Cardiac muscle cell (in vitro differentiated cells and primary cell): Measurements from ENCODE around the gene CAPNS1. TPM values are rescaled to one million over a fixed set of nuclear protein-coding genes. Genes with fewer than 3 reads are reported as not detected.

Experiments used
- DNase-seq, 2 donors: peaks; one replicate each; pipeline versions ENCODE4 v3.0.0 to v3.0.0-alpha.2; 2010 to 2017; ENCODE audit warnings: low read depth in 1 of 2, low spot score in 1 of 2
- H3K27ac ChIP-seq: fragments of 200-600 bp; sonication (generic); 2 replicates; pipeline ENCODE4 v1.5.1; 2016
- H3K27me3 ChIP-seq: fragments of 200-600 bp; sonication (generic); 2 replicates; pipeline ENCODE4 v1.6.0; 2016; ENCODE audit warnings: control low read depth
- H3K36me3 ChIP-seq: fragments of 200-600 bp; sonication (generic); 2 replicates; pipeline ENCODE4 v1.5.1; 2016; ENCODE audit warnings: control low read depth
- H3K4me1 ChIP-seq: fragments of 200-600 bp; sonication (generic); 2 replicates; pipeline ENCODE4 v1.8.1; 2017; ENCODE audit warnings: low read depth, mild to moderate bottlenecking, mixed run types
- H3K4me3 ChIP-seq: fragments of 200-600 bp; sonication (generic); 2 replicates; pipeline ENCODE4 v1.5.1; 2016; ENCODE audit warnings: mild to moderate bottlenecking
- H3K9me3 ChIP-seq: fragments of 200-600 bp; sonication (generic); 2 replicates; pipeline ENCODE4 v1.5.1; 2017; ENCODE audit warnings: low read depth, mild to moderate bottlenecking, control low read depth
- polyA plus RNA-seq: library from polyadenylated mRNA; unstranded; fragments of >200 nt; fragmentation: Nextera tagmentation; extraction: Ambion mirVana; gene quantifications from 2 replicates; pipeline ENCODE4 v1.2.1, GENCODE V29; 2016
- total RNA-seq: library from RNA; depleted of rRNA; stranded (reverse); fragments of >200 nt; gene quantifications from 2 replicates; pipeline ENCODE4 v1.2.3, GENCODE V29; 2016
- TF ChIP-seq, protein P1 (sequence below): IDR thresholded peaks from 2 replicates; pipeline ENCODE4 v1.5.1; 2012; ENCODE audit warnings: low read depth, mild to moderate bottlenecking, low read length

The CAPNS1 gene
- total and polyA plus RNA-seq, 2 experiments from 2014 or later = 198 to 413 TPM

DNA sequence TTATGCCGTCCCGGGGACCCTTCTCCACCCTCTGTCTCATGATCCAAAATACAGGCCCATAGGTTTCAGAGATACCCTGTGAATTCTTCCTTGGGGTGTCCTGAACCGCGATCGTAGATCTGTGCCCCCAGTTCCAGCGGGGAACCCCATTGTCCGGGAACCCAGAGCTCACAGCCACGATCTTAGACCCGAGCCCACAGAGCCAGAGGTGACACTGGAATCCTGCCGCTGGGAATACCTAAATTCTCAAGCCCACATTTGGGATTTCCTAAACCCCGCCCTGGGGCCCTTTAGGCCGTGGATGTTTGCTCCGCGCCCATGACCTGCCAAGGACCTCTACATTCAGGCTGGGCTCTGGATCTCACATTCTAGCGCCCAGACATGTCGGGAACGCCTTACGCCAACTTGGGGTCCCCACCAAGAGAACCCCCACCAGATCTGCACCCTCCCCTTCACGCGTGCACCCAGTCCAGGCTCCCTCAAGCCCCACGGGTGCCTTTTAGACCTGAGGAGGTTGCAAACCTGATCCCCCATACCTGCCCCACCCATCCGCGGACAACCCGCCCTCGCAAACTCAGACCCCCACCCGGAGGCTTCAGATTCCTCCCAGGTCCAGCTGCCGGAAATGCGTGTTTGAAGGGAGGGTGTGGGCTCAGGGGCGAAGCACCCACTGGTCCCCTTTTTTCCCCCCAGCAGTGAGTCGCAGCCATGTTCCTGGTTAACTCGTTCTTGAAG, 605 bp downstream of the CAPNS1 start:
- peak; percentile 58 to 71 for DNase-seq
- H3K36me3 ChIP-seq = peaks cover 22% of the 10 kb centered on the region
- peak overlapping the region; percentile 97 for H3K4me3 ChIP-seq
- peaks cover 3% of the 10 kb centered on the region for H3K4me1 ChIP-seq
- peak overlapping the region; percentile 92 for H3K27ac ChIP-seq
- H3K9me3 ChIP-seq = no peaks in the 10 kb centered on the region
- H3K27me3 ChIP-seq = no peaks in the 10 kb centered on the region
- TF ChIP-seq, protein P1, sequence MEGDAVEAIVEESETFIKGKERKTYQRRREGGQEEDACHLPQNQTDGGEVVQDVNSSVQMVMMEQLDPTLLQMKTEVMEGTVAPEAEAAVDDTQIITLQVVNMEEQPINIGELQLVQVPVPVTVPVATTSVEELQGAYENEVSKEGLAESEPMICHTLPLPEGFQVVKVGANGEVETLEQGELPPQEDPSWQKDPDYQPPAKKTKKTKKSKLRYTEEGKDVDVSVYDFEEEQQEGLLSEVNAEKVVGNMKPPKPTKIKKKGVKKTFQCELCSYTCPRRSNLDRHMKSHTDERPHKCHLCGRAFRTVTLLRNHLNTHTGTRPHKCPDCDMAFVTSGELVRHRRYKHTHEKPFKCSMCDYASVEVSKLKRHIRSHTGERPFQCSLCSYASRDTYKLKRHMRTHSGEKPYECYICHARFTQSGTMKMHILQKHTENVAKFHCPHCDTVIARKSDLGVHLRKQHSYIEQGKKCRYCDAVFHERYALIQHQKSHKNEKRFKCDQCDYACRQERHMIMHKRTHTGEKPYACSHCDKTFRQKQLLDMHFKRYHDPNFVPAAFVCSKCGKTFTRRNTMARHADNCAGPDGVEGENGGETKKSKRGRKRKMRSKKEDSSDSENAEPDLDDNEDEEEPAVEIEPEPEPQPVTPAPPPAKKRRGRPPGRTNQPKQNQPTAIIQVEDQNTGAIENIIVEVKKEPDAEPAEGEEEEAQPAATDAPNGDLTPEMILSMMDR = no peak

DNA sequence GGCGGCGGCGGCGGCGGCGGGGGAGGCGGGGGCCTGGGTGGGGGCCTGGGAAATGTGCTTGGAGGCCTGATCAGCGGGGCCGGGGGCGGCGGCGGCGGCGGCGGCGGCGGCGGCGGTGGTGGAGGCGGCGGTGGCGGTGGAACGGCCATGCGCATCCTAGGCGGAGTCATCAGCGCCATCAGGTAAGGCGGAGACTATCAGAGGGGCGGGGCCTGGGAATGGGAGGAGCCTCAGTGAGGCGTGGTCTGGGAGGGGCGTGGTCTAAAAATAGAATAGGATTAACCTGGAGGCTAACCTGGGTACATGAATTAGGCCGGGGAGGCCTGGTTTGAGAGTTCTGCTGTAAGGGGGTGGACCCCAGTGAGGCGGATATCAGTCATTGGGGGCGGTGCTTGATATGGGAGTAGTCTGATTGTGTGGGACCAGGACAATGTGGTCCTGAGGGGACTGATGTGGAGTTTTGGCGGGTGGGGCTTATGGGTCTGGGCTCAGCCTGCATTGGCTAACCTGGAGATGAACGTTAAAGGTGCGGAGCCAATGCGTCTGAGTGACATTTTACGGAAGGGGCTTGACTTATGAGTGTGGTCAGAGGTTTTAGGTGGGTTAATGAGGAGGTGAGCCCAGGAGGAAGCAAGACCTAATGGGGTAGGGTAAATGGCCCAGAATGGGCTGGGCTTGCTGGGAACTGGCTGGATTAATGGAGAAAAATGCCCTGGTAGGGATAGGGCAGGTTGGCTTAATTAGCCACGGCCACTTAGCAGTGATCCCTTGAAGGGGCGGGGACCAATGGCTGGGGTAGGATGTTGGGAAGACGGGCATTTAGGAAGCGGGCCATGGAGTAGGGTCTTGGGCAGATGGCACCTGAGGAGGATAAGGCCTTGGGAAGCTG, 1.4 kb downstream of the CAPNS1 start:
- DNase-seq = peak; percentile 85 to 91
- H3K27me3 ChIP-seq = no peaks in the 10 kb centered on the region
- peaks cover 30% of the 10 kb centered on the region for H3K36me3 ChIP-seq
- H3K4me3 ChIP-seq = peak overlapping the region; percentile 97
- no peaks in the 10 kb centered on the region for H3K9me3 ChIP-seq
- TF ChIP-seq, protein P1 = no peak
- H3K27ac ChIP-seq = peak overlapping the region; percentile 92
- peaks cover 3% of the 10 kb centered on the region for H3K4me1 ChIP-seq

DNA sequence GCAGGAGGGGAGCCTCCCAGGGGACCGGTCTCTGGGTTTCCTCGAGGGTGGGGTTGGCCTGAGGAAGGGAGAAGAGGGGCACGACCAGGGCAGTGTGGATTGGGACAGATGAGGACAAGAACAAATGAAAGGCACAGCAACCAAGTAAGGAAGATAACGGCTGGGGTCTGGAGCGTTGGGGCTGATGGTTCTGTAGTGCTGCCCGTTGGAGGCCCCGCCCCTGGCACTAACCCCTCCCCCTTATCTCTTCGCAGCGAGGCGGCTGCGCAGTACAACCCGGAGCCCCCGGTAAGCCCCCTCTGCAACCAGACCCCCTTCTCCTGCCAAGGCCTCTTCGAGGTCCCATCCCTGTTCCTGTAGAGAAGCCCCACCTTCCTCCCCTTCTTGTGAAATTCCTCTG, 2.2 kb downstream of the CAPNS1 start:
- DNase-seq = no peak

DNA sequence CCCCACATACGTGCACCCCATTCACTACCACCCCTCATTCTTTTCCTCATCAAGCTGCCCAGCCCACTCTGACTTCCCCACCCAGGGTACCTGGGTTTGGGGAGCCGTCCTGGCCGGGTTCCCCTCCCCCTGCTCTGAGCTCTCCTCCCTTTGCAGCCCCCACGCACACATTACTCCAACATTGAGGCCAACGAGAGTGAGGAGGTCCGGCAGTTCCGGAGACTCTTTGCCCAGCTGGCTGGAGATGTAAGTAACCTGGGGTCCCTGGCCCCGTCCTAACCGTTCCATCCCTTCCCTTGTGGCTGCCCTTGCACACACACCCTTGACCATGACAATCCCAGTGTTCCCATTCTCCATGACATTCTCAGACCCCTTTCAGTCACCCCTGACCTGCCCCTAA, 2.6 kb downstream of the CAPNS1 start:
- peaks cover 37% of the 10 kb centered on the region for H3K36me3 ChIP-seq
- TF ChIP-seq, protein P1 = no peak

More for the DNA sequence above, 2.2 kb downstream of the CAPNS1 start:
- H3K4me3 ChIP-seq = no peak overlapping the region
- no peak overlapping the region for H3K27ac ChIP-seq
- TF ChIP-seq, protein P1 = no peak
- no peaks in the 10 kb centered on the region for H3K27me3 ChIP-seq
- peaks cover 34% of the 10 kb centered on the region for H3K36me3 ChIP-seq
- no peaks in the 10 kb centered on the region for H3K9me3 ChIP-seq
- peaks cover 3% of the 10 kb centered on the region for H3K4me1 ChIP-seq

DNA sequence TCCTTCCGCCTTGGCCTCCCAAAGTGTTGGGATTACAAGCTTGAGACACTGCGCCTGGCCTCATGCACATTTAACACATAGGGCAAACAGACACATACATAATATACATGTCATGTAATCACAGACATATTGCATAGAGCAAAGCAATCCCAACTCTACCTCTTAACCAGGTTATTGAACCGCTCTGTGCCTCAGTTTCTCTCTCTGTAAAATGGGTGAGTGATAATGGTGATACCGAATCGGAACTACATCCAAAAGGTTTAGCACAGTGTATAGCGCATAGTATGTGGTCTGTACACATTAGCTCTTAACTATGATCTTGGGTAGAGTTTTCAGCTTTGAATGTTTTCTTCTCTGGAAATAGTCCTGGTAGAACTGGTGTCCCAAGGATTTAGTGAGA, 4.8 kb downstream of the CAPNS1 start:
- no peak for DNase-seq
- no peak overlapping the region for H3K27ac ChIP-seq
- H3K36me3 ChIP-seq = peaks cover 44% of the 10 kb centered on the region
- no peaks in the 10 kb centered on the region for H3K4me1 ChIP-seq
- TF ChIP-seq, protein P1 = no peak
- H3K4me3 ChIP-seq = no peak overlapping the region
- H3K9me3 ChIP-seq = no peaks in the 10 kb centered on the region
- no peaks in the 10 kb centered on the region for H3K27me3 ChIP-seq

More for the DNA sequence above, 2.6 kb downstream of the CAPNS1 start:
- Histone ChIP-seq H3K27ac (no peak overlapping the region), H3K4me1 (peaks cover 3% of the 10 kb centered on the region), H3K9me3 (no peaks in the 10 kb centered on the region), H3K27me3 (no peaks in the 10 kb centered on the region), H3K4me3 (no peak overlapping the region)
- no peak for DNase-seq
